GM13976 (cell line): ENCODE data around the gene CORO6.
A peak's percentile ranks its signal among the peaks of the same experiment; 100 is the strongest.

Experiments
- DNase-seq: peaks from one replicate; pipeline ENCODE4 v3.0.0; 2012; ENCODE audit warnings: low spot score
- in situ Hi-C: fragments of 300-500 bp; cut with MboI; formaldehyde crosslinking; loops from one replicate; pipeline ENCODE4 v1.12.0; 2022; ENCODE audit warnings: low sequenced_read_pairs, mixed read lengths, inconsistent platforms; ENCODE audit not compliant: unreplicated experiment
- TF ChIP-seq, protein P1 (sequence below): IDR thresholded peaks from 2 replicates; pipeline ENCODE4 v1.5.1; 2012; ENCODE audit warnings: borderline replicate concordance, mild to moderate bottlenecking; ENCODE audit not compliant: insufficient read depth; ENCODE audit errors: extremely low read depth, missing control alignments, control extremely low read depth

Gene CORO6

GRCh38 chr17:29579866-29580771 lies 42.6 kb downstream of the CORO6 start:
- TF ChIP-seq, protein P1, sequence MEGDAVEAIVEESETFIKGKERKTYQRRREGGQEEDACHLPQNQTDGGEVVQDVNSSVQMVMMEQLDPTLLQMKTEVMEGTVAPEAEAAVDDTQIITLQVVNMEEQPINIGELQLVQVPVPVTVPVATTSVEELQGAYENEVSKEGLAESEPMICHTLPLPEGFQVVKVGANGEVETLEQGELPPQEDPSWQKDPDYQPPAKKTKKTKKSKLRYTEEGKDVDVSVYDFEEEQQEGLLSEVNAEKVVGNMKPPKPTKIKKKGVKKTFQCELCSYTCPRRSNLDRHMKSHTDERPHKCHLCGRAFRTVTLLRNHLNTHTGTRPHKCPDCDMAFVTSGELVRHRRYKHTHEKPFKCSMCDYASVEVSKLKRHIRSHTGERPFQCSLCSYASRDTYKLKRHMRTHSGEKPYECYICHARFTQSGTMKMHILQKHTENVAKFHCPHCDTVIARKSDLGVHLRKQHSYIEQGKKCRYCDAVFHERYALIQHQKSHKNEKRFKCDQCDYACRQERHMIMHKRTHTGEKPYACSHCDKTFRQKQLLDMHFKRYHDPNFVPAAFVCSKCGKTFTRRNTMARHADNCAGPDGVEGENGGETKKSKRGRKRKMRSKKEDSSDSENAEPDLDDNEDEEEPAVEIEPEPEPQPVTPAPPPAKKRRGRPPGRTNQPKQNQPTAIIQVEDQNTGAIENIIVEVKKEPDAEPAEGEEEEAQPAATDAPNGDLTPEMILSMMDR, result peak; percentile 98
- DNase-seq, result peak; percentile 93
- in situ Hi-C loops, result no loop called here

DNA sequence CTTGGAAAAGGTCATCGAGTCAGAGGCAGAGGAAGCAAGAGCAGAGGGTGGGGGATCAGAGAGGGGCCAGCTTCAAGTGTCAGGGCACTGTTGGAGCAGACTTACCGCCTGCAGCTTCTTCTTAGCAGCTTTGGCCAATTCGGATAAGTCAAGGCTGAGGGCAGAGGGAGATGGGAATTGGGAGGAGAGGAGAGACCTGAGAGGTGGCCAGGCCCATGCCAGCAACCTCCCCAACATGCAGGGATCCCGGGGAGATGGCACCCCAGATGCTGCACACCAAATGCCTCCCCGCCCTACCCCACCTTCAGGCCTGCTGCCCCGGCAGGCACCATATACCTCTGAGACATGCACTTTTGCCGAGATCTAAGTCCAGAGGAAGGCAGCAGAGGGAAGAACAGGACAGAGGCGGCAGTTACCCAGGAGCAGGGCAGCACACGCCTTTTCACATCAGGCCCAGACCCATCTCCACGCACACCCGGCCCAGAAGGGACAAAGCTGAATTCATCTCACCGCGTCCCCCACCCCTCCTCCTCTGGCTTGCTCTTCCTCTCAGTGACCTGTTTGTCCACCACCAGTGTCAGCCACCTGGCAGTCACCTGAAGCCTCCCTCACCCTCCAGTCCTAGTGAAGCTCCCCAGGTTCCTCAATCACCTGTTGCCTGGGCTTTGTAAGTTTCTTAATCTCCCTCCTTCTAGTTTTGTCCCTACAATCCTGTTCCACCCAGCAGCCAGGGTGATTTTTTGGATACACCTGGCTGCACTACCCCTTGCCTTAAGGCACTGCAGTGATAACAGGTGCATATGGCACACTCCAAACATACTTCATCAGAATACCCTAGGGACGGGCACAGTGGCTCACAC lies 43.9 kb downstream of the CORO6 start:
- in situ Hi-C loops, result no loop called here
- TF ChIP-seq, protein P1, result no peak
- no peak for DNase-seq

DNA sequence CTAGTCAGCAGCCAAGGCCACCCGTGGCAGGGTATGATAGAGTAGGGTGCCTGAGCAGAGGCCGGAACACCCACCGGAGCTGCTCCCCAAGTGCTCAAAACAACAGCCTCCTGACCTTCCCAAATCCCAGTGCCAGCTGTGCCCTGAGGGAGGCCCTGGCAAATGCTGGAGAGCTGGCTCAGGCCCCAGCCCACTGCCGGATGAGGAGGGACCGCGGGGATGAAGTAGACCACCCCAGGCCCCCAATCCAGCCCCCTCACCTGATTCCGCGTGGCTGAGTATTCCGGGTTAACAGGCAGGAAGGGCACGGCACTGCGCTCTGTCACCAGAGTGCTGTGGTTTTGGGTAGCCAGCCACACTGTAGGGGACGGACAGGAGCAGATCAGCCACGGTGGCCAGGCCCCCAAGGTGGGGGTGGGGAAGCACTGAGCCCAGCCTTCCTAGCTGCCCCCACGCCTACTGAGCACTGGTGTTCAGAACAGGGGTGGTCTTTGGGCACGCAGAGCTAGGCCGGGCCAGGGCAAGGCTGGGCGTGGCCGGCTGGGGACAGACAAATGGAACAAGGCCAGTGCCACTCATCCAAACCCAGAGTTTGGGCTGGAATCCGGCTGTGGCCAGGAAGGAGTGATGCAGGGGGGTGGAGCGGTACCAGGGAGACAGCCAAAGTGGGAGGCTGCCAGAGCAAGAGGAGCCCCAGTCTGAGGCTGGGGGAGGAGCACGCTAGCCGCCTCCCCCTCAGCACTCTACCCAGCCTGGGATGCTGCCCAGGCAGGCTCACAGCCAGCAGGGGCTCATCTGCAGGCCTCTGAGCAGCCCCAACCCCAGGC lies 45.1 kb downstream of the CORO6 start:
- in situ Hi-C loops, result no loop called here
- no peak for DNase-seq
- TF ChIP-seq, protein P1, result no peak

DNA sequence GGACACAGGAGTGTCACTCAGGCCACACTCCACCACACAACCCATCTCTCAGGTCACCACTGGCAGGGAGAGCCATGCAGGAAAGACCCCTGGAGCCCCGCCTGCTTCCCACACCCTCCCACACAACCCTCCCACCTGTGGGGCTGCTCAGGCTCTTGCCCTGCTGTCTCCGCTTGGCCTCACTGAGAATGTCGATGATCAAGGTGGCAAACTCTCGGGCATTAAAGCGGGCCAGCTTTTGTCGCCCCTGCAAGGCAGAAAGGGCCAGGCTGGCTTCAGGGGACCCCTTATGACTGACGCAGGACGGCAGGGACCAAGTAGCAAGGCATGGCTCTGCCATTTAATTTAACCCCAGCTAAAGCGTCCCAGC lies 45.7 kb downstream of the CORO6 start:
- DNase-seq, result no peak
- in situ Hi-C loops, result no loop called here
- TF ChIP-seq, protein P1, result no peak

DNA sequence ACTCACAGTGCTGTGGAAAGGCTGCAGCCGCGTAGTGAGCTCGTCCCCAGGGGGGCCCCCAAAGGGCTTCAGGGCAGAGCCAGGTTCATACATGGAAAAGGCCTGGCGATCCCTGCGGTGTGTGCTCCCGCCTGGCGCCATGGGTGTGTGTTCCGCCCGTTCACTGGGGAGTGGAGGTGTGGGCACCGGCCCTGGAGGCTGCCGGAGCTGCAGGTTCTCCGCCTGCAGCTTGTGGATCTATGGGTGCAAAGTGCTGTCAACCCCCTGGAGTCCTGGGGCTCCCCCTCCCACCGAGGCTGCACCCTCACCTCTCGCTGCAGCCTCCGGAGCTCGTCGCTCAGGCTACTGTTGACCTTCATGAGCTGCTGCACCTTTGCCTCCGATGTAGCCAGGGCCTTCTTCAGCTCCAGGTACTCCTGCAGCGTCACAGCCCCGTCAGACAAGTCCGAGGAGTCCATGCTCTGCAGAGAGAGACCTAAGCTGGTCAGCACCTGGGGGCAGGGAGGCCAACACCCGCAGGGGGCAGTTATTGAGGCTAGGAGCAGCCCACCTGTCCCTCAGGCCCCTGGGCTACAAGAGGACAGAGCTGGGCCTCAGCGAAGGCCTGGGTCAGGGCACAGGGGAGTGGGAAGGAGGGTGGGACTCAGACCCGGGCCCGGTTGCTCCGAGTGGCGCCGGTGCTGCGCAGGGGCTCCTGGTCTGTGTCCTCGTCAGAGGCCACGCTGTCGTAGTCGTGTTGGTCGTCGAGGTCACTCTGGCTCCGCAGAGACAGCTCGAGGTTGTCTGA lies 46.3 kb downstream of the CORO6 start:
- TF ChIP-seq, protein P1, result no peak
- in situ Hi-C loops, result no loop called here
- no peak for DNase-seq
